Glomerular visceral epithelial cell (primary cell): ENCODE data around the gene ZNF354B.
"Not testable (repeated sequence)": the region's sequence is repeated elsewhere in the genome, so short reads cannot be mapped to it uniquely, and the experiment has no call there.

ENCODE experiments used
- DNase-seq: peaks from one replicate; pipeline ENCODE4 v3.0.0-alpha.2; 2016; ENCODE audit errors: extremely low spot score

The ZNF354B gene

DNA sequence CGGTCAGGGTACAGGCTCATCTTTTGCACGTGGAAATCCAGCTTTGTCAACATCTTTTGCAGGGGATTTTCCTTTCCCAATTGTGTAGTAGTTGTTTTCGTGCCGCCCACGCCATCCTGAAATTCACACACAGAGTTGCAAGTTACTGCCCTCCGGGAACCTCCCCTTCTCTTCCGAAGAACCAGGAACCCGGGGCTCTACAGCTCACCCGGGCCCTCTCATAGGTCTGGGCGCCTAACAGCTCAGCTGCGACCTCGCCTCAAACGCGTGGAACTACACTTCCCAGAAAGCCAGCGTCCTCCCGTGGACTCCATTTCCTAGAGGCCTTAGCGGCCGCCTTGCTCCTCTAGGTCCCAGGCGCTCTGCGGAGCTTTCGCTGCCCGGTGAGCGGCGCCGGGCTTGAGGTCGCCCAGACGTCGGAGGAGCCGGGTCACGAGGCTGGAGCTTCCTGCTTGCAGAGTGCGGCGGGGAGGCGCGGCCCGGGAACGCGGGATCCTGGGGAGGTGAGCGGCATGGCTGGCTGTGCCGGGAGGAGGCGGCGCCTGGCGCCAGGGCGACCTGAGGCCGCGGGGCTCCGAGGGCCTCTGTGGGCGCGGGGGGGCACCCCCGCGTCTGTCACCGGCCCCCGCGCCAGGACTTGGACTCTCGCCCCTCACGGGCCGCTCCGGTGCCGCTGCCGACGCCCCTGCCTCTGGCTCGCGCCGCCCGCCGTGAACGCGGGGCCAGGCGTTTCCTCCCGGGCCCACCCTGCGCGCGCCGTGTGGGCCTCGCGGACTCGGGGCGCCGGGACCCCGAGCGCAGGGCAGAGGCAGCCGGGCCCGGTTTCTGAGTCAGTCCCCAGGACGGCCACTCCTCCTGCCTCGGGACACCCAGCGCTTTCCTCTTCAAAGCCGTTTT, at the start of gene ZNF354B:
Gene ZNF354B (plus strand): TSS at position 329 of the 897 bp plus-strand sequence. CDS start 1,095 bp downstream, outside the sequence.
- DNase-seq: peak; percentile 90

DNA sequence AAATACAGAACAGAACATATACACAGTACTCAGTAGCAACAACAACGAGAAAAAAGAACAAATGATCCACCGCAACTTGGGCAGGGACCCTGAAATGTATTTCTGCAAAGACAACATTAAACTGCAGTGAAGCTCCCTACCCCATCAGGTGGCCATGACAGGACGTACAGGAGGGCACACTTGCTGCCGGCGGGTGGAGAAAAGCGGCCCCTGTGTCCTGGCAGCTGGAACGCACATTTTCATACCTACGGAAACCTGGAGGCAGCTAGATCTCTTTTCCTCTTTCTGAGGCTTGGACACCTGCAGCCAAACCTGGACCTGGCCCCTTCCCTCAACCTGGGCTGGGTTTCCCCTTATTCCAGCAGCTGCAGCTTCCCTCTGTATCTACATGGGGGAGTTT, 42.2 kb upstream of the ZNF354B start:
- DNase-seq: no peak

DNA sequence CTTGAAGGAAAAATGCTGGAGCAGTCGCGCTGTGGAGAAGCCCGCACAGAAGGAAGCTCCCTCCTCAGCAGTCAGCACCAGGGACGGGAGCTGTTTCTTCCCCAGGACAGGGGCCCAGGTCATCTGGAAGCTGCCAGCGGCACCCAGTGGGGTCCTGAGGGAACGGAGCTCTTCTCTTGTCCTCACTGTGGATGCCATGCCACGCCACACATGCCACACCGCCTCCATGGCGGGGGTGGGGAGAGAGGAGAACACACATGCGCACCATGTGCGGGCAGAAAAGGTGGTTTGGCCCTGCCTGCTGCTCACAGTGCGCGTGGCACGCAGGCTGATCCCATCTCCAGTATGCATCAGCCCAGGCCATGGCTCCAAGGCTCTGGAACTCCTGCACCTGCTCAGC, 41.7 kb upstream of the ZNF354B start:
- DNase-seq: no peak

DNA sequence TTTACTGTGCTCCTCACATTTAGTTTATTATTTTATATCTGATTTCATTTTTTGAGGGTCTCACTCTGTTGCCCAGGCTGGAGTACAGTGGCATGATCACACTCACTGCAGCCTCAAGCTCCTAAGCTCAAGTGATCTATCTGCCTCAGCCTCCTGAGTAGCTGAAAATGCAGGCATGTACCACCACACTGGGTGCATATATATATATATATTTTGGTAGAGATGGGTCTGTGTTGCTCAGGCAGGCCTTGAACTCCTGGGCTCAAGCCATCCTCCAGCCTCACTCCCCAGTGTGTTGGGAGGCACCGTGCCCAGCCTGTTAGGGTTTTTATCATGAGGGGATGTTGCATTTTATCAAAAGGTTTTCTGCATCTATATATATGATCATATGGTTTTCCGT, 39.8 kb upstream of the ZNF354B start:
- DNase-seq: no peak

DNA sequence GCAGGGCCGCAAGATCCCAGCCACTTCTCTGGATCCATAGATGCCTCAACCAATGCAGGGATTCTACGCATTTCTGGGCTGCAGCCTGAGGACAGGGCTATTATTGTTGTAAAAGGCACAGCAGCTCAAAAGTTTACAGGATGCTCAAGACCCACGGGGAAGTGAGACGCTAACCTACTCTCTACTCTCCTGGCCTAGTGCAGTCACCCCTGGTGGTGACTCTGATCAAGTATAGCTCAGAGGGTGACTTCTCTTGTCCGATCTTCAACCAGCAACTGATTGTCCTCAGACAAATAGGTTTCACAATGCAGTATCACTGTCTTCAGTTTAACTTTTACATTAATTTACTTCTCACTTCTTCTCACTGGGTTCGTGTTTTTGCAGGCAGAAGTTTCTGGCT, 34.3 kb upstream of the ZNF354B start:
- DNase-seq: no peak

DNA sequence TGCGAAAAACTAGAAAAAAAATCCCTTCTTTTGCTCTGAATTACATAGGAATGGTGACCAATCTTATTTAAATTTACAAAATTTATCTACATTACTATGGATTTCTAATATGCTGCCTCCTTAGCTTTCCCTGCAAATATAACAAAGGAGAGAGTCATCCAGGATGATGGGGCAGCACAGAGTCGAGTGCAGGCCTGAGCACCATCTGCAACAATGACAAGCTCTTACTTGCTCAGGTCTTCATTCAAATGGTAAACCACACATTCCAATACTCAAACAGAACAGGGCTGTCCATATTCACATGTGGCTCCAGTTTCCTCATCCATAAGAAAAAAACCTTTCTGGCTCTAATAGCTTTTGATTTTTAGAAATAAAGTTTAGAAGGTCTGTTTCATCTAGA, 33.5 kb upstream of the ZNF354B start:
- no peak for DNase-seq

DNA sequence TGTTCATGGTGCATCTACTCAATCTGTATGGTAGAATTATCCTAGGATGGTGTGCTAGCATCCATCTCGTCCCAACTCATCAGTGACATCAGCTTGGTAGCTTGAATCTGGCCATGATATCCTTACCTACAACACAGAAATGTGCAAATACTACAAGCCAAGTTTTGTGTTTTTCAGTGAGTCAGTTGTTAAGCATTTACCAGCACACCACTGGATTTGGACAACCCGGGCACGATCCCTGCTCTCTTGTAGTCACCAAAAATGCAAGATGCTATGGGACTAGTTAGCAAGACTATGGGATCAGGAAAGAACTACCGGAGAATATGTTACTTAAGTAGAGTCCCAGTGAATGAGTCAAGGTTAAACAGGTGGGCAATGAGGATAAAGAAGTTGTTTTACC, 32.1 kb upstream of the ZNF354B start:
- DNase-seq: no peak

DNA sequence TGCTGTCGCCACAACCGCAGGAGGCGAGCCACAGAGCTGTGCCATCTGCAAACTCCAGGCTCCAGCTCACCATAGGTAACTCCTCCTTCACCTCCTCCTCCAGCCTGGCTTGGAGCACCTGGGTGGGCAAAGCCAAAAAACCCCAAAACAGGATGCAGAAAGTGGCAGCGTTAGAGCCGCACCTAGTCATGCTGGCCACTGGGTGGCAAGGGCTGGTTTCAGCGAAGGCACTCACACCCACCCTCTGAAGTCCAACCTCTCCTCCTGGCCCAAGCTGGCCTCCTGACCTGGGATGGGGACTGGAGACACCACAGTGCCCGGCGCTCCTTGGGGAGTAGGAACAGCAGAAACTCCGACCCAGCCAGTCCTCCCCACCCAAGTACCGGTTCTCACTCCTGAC, 28.7 kb upstream of the ZNF354B start:
- DNase-seq: no peak

DNA sequence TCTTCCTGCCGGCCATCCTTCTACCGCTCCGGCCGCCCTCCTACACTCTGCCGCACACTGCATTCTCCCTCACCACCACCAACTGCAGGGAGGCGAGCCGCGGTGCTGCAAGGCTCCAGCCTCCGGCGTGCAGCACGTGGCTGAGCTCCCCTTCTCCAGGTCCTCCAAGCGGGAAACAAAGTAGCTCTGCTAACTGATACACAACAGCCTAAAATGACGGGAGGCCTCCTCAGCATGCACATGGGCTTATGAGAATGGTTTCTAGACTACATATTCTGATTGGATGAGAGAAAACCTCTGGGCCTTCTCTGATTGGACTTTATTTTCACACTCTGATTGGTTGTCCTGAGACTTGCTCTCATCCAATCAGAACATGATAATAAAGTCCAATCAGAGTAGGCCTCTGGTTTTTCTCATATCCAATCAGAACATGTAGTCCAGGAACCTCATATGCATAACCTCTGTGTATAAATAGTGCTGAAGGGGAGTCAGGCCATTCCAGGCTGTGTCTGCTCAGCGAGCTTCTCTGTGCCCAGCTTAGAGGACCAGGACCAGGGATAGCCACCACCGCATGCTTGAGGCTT, 27.0 kb upstream of the ZNF354B start:
- no peak for DNase-seq

DNA sequence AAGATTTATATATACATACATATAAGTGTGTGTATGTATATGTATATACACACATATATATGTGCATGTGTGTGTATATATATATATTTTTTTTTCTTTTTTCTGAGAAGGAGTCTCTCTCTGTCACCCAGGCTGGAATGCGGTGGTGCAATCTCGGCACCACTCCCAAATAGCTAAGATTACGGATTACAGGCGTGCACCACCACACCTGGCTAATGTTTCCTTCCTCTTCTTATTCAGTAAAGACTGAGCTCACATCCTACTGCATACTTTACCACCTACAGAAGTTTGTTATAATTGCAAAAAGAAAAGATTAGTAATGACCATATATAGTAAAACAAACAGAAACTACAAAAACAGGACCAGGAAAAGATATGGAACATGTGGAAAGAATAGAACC, 23.1 kb upstream of the ZNF354B start:
- DNase-seq: no peak

DNA sequence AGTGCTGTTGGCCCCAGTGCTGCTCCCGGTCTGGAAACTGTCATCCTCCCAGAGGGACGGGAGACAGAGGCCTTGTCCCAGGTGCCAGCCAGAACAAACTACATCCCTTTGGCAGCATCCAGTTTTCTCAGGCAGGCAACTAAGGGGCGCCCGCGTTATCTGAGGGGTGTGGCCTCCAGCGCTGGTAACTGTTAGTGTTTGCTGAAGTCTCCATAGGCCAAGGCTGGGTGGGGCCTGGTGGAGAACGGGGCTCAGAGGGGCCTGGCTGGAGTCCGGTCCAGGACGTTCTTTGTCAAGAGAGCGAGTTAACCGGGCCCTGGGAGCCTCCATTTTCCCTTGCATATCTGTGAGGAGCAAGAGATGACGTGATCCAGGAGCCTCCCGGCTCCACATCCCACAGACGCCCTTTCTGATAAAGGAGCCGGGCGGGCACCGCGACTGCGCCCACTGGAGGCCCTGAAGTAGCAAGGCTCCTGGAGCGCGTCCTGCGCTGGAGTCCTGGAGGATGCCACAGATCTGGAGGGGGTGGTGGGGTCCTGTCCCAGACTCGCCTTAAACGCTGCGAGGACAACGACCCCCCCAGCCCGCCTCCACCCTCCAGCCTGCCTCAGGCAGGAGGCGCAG, 20.9 kb upstream of the ZNF354B start:
- DNase-seq: not testable (repeated sequence)

DNA sequence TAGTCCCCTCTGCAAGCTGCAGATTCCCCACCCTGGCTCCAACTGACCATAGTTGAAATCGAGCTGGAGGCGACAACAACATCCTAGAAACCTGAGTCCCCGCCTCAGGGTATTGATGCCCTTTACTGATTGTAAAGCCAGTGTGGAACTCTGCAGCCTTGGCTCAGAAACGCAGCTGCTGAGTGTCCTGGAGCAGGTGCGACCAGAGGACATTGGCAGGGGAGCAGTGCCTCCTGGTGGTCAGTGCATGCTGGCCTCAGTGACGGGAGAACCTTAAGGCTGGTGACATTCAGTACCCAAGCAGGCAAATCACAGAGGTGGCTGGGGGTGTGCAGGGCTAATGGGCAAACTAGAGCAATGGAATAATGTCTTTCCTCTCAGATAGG, 20.4 kb upstream of the ZNF354B start:
- DNase-seq: no peak

DNA sequence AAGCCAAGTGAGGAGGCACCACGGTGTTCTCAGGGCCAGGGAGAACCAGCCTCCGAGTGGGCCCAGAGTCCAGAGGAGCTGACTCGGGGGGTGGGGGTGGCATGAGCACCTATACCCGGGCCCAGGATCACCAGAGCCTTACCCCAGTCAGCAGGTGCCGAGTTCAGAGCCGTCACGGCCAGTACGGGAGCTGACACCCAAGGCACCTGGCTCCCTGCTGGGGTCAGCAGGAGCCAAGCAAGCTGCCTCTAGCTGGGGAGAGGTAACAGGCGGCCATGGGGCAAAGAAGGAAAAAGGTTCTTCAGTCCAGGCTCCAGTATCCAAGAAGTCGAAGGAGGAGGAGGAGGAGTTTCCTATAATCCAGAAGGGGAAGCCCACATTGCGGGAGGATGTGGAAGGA, 19.4 kb upstream of the ZNF354B start:
- DNase-seq: not testable (repeated sequence)

DNA sequence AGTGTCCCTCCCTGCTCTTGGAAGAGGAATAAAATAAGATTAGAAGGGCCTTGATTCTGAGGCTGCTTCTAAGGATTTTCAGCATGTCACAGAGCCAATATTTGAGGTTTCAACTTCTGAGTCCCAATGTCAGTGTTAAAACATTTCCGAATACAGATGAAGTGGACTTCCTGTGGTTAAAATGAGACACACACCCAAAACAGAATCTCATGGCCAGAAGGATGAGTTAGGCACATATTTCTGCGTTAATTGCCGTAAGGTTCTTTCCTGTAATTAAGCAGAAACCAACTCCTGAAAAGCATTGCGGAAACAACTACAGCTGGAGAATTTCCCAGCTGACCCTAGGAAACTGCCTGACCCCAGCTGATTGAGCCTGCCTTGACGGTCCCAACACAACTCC, 10.4 kb upstream of the ZNF354B start:
- no peak for DNase-seq

DNA sequence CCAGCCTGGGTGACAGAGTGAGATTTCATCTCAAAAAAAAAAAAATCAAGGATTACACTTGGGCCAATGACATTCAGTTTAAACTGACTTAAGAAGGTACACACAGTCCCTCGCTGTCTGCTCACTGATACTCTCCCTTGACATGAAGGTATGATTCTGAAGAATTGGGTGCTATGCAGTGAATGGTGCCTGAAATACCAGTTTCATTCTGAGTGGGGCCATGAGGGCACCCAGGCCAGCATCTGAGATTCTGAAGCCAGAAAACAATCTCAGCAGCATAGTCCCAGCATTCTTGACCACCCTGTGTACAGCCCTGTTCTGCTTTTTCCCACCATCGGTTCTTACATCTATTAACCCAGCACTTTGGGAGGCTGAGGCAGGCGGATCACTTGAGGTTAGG, 7.8 kb upstream of the ZNF354B start:
- no peak for DNase-seq

DNA sequence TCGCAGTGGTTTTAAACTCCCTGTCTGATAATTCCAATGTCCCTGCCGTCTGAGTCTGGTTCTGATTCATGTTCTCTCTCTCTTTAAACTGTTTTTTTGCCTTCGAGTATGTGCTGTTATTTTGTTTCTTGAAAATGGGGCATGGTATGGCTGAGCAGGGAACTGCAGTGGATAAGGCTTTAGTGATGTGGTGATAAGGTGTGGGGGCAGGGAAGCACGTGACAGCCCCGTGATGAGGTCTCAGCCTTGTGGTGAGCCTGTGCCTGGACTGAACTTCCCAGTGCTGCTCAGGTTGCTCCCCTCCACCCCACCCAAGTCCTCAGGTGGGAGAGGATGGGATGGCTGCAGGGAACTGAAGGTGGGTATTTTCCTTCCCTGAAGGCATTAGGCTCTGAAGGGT, 5.5 kb upstream of the ZNF354B start:
- no peak for DNase-seq

DNA sequence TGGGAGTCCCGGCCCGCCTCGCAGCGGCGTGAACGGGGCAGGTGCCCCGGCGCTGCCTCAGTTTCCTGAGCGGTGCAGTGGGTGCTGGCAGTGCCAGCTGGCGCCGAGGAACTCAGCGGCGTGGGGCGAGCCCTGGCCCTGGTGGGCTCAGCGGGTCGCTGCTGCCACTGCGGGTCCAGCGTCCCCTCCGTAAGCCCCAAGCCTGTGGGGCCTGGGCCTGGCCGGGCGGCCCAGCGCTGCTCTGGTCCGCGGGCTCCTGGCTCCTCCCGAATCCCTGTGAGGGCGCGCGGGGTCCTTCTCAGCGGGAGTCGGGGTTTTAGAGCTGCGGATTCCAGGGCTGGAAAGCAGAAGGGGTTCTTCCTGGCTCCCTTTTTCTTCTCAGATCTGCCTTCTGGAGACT, 862 bp downstream of the ZNF354B start:
- DNase-seq: not testable (repeated sequence)

DNA sequence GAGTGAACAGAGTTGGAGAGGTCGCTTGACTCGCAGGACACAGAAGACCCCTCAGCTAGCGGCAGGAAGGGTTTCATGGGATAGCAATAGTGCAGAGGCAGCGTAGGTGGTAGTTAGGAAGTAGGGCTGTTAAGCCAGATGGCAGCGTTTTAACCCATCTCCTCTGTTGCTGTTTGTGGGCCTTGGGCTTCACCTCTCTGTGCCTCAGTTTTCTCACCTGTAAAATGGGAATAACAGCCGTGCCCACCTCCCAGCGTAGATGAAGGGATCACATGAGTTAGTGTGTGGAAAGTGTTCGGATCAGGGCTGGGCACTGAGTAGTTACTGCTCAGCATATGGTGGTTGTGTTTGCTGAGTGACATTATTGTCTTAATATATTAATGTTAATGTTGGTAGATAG, 1.9 kb downstream of the ZNF354B start:
- no peak for DNase-seq

DNA sequence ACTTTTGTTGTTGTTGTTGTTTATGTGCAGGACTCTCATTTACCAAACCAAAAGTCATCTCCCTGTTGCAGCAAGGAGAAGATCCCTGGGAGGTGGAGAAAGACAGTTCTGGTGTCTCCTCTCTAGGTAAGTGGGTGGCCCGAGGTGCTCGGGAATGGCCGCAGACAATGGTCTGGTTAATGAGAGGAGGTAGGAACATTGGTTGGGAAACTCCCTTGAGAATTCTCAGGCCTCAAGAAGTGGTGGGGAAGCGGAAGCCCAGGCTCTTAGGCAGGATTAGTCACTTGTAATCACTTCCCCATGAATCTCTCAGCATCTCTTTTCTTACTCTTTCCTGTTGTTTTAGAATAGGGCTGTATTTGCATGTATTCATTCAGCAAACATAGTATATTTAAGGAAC, 7.2 kb downstream of the ZNF354B start:
- DNase-seq: no peak

DNA sequence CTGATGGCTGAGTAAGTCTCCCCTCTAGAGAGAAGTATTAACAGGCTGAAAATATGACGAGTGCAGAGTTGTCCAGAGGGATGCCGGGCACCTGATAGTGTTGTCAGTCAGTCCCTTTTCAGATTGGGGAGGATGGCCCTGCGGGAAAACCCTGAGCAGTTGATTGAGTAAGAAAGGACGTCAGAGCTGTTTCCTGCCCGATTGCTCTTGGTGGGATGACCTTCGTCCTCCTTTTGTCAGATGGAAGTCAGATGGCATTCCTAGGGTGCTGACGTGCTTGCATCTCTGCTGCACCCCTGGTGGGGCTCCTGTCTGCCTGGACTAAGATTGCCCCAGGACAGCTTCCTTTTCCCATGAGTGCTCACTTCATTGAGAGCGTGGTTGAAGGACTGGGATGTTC, 9.8 kb downstream of the ZNF354B start:
- DNase-seq: no peak

DNA sequence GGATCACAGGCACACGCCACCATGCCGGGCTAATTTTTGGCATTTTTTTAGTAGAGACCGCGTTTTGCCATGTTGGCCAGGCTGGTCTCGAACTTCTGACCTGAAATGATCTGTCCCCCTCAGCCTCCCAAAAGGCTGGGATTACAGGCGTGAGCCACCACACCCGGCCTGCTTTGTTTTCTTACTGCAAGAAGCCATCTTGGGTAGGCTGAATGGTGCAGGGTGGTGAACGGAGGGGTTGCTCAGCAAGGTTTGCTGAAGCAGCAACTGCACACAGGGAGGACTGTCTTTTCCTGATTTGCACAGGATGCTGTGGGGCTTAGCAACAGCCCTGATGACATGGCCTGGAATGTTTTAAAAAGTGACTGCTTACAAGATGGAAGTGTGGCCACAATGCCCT, 10.7 kb downstream of the ZNF354B start:
- no peak for DNase-seq

DNA sequence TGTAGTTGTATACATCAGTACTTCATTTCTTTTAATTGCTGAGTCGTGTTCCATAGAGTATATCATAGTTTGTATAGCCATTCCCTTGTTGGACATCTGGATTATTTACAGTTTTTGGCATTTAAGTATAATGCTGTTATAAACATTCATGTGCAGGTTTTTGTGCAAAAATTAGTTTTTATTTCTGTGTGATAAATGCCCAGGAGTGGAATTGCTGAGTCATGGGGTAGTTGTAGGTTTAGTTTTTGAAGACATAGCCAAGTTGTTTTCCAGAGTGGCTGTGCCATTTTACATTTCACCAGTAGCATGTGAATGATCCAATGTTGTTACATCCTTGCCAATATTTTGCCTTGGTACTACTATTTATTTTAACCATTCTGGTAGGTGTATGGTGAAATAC, 12.5 kb downstream of the ZNF354B start:
- no peak for DNase-seq

DNA sequence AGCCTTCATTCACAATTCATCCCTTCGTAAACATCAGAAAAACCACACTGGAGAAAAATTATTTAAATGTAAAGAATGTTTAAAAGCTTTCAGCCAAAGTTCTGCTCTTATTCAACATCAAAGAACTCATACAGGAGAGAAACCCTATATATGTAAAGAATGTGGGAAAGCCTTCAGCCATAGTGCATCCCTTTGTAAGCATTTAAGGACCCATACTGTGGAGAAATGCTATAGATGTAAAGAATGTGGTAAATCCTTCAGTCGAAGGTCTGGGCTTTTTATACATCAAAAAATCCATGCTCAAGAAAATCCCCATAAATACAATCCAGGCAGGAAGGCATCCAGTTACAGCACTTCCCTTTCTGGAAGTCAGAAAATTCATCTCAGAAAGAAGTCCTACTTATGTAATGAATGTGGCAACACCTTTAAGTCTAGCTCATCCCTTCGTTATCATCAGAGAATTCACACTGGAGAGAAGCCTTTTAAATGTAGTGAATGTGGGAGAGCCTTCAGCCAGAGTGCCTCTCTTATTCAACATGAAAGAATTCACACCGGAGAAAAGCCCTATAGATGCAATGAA, 23.5 kb downstream of the ZNF354B start:
- DNase-seq: not testable (repeated sequence)
